Skeletal muscle satellite cell (primary cell): ENCODE data around the gene LRRC8D.
A peak's percentile ranks its signal among the peaks of the same experiment; 100 is the strongest.

Experiments
- H3K27me3 ChIP-seq: 2 replicates; pipeline ENCODE4 v1.7.0; 2013; ENCODE audit warnings: low read length; ENCODE audit not compliant: control insufficient read depth, insufficient read depth
- H3K36me3 ChIP-seq: 2 replicates; pipeline ENCODE4 v1.7.0; 2013; ENCODE audit warnings: mild to moderate bottlenecking, control low read depth, low read length; ENCODE audit not compliant: insufficient read depth
- H3K4me1 ChIP-seq: 2 replicates; pipeline ENCODE4 v1.7.0; 2013; ENCODE audit warnings: low read length; ENCODE audit not compliant: control insufficient read depth, insufficient read depth
- H3K4me2 ChIP-seq: 2 replicates; pipeline ENCODE4 v1.7.0; 2013; ENCODE audit warnings: mild to moderate bottlenecking, low read length
- H3K4me3 ChIP-seq: 2 replicates; pipeline ENCODE4 v1.7.0; 2013; ENCODE audit warnings: low read length
- H3K9ac ChIP-seq: 2 replicates; pipeline ENCODE4 v1.7.0; 2013; ENCODE audit warnings: mild to moderate bottlenecking, low read depth, low read length, moderate library complexity
- H3K9me3 ChIP-seq: replicated peaks from 2 replicates; pipeline ENCODE4 v1.7.0; 2013; ENCODE audit warnings: mild to moderate bottlenecking, control low read depth, low read length

Gene LRRC8D

DNA sequence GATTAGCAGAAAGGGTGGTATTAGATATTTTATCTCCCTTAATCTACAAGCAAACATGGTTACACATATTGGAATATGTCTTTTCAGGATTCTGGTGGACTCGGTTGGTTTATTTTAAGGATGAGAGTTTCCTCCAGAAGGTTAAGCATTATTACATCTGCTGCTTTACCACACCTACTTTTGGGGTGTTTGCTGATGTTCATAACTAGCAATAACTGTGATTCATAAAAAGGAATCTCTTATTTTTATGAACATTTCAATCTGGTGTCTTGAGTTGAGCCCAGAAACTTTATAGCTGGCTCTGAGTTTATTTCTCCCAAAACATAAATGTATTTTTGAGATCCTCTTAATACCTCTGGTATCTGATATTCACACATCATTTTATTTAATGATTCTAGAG lies 82.7 kb downstream of the LRRC8D start:
- Histone ChIP-seq H3K9me3 (no peaks in the 10 kb centered on the region), H3K27me3 (no peaks in the 10 kb centered on the region), H3K4me2 (peak overlapping the region; percentile 17), H3K9ac (peak overlapping the region; percentile 38), H3K4me3 (no peak overlapping the region), H3K4me1 (peaks cover 50% of the 10 kb centered on the region), H3K36me3 (no peaks in the 10 kb centered on the region)

DNA sequence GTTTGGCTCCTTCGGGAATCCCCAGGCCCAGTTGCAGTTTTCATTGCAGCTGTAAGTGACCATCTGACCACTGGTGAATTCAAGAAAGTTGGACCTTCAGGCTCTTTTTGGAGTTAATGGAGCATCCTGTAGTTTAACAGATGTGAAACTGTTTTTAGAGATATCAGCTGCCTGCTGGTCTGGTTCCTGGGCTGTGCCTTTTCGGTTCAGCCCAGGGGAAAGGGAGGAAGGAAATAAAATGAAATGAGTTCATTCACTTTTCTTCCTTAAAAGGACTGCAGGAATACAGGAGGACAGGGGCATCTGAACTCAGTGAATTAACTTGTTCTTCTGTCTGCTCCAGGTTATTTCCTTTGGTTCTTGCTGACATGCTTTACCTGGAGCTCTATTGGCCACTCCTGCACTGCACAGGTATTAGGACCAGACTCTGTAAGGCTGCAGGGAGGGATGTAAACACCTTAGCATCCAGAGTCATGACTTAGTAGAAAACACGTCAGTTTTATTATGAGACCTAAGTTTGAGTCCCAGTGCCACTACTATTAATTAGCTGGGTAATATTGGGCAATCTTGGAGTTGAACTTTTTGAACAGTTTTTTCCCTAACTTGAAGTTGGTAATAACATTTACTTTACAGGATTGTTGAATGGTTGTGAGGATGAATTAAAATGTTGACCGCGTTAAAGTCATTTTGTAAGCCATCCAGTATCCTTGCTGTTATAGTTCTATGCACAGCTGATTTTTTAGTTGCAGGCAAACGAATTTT lies 83.6 kb downstream of the LRRC8D start:
- peak overlapping the region; percentile 17 for H3K4me2 ChIP-seq
- no peaks in the 10 kb centered on the region for H3K9me3 ChIP-seq
- H3K9ac ChIP-seq, result peak overlapping the region; percentile 38
- no peaks in the 10 kb centered on the region for H3K36me3 ChIP-seq
- H3K4me1 ChIP-seq, result peaks cover 59% of the 10 kb centered on the region
- H3K27me3 ChIP-seq, result no peaks in the 10 kb centered on the region
- no peak overlapping the region for H3K4me3 ChIP-seq

- Histone ChIP-seq H3K36me3 (no peaks in the 10 kb centered on the region), H3K27me3 (no peaks in the 10 kb centered on the region), H3K9ac (no peak overlapping the region), H3K9me3 (no peaks in the 10 kb centered on the region), H3K4me2 (no peak overlapping the region), H3K4me3 (no peak overlapping the region), H3K4me1 (peaks cover 65% of the 10 kb centered on the region)
Observed at GRCh38 chr1:89905395-89906058, 84.7 kb downstream of the LRRC8D start.

GRCh38 chr1:89906088-89906487 lies 85.3 kb downstream of the LRRC8D start:
- H3K4me2 ChIP-seq, result peak overlapping the region; percentile 61
- H3K27me3 ChIP-seq, result no peaks in the 10 kb centered on the region
- H3K36me3 ChIP-seq, result no peaks in the 10 kb centered on the region
- no peaks in the 10 kb centered on the region for H3K9me3 ChIP-seq
- peak overlapping the region; percentile 33 for H3K9ac ChIP-seq
- peaks cover 71% of the 10 kb centered on the region for H3K4me1 ChIP-seq
- H3K4me3 ChIP-seq, result no peak overlapping the region

- H3K4me2 ChIP-seq, result peak overlapping the region; percentile 5
- H3K4me3 ChIP-seq, result no peak overlapping the region
- H3K9me3 ChIP-seq, result no peaks in the 10 kb centered on the region
- H3K36me3 ChIP-seq, result no peaks in the 10 kb centered on the region
- peaks cover 76% of the 10 kb centered on the region for H3K4me1 ChIP-seq
- H3K9ac ChIP-seq, result peak overlapping the region; percentile 9
- no peaks in the 10 kb centered on the region for H3K27me3 ChIP-seq
Observed at GRCh38 chr1:89907727-89908212, 86.9 kb downstream of the LRRC8D start.

- no peaks in the 10 kb centered on the region for H3K9me3 ChIP-seq
- H3K9ac ChIP-seq, result peak overlapping the region; percentile 43
- no peaks in the 10 kb centered on the region for H3K27me3 ChIP-seq
- H3K4me1 ChIP-seq, result peaks cover 75% of the 10 kb centered on the region
- H3K4me3 ChIP-seq, result no peak overlapping the region
- H3K4me2 ChIP-seq, result peak overlapping the region; percentile 5
- H3K36me3 ChIP-seq, result no peaks in the 10 kb centered on the region
Observed at GRCh38 chr1:89908273-89908671, 87.4 kb downstream of the LRRC8D start.

- no peaks in the 10 kb centered on the region for H3K27me3 ChIP-seq
- H3K9me3 ChIP-seq, result no peaks in the 10 kb centered on the region
- H3K9ac ChIP-seq, result peak overlapping the region; percentile 43
- H3K4me2 ChIP-seq, result peak overlapping the region; percentile 12
- no peaks in the 10 kb centered on the region for H3K36me3 ChIP-seq
- peaks cover 69% of the 10 kb centered on the region for H3K4me1 ChIP-seq
- no peak overlapping the region for H3K4me3 ChIP-seq
Observed at GRCh38 chr1:89908672-89909436, 88.0 kb downstream of the LRRC8D start.

DNA sequence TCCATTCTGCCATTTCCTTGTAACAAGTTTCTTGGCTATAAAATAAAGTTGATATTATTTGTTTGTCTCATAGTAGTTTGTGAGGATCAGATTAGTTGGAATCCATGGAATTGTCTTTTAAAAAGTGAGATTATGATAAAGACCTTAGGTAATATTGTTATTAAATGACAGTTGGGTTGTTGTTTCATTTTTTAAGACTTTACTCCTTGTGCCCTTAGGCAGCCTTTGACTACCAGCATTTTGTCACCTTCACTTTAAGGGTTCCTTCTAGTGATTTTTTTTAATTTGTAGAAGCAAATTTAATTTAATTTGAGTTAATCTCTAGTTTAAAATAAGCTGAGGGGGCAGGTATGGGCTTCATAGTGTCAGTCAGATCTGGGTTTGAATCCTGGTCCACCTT lies 89.4 kb downstream of the LRRC8D start:
- Histone ChIP-seq H3K9me3 (no peaks in the 10 kb centered on the region), H3K36me3 (no peaks in the 10 kb centered on the region), H3K9ac (peak overlapping the region; percentile 19), H3K27me3 (no peaks in the 10 kb centered on the region), H3K4me1 (peaks cover 58% of the 10 kb centered on the region), H3K4me2 (no peak overlapping the region), H3K4me3 (no peak overlapping the region)

DNA sequence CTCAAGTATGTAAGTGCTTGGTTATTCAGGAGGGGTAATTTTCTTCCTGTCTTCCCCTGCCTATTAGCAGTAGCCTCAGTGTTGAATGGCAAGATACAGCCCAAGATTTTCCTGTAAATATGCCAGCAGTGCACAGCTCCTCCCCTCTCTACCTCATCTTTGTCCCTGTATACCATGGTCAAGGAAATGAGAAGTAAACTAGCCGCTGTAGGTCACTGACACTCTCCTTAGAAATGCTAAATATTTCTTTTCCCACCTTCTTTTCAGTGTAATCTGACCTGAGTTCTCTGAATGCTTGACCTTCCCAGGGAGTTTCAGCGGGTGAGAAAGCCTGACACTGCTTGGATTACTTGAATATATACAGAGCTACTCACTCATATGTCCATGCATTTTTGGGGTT lies 89.9 kb downstream of the LRRC8D start:
- no peaks in the 10 kb centered on the region for H3K36me3 ChIP-seq

GRCh38 chr1:89911191-89911991 lies 90.6 kb downstream of the LRRC8D start:
- Histone ChIP-seq H3K4me1 (peaks cover 47% of the 10 kb centered on the region), H3K27me3 (no peaks in the 10 kb centered on the region), H3K9ac (no peak overlapping the region), H3K4me3 (no peak overlapping the region), H3K9me3 (no peaks in the 10 kb centered on the region), H3K36me3 (no peaks in the 10 kb centered on the region), H3K4me2 (no peak overlapping the region)

More for the DNA sequence above, 89.9 kb downstream of the LRRC8D start:
- no peak overlapping the region for H3K4me2 ChIP-seq
- H3K27me3 ChIP-seq, result no peaks in the 10 kb centered on the region
- H3K9me3 ChIP-seq, result no peaks in the 10 kb centered on the region
- H3K4me1 ChIP-seq, result peaks cover 53% of the 10 kb centered on the region
- H3K9ac ChIP-seq, result peak overlapping the region; percentile 19
- H3K4me3 ChIP-seq, result no peak overlapping the region

GRCh38 chr1:89912073-89912472 lies 91.2 kb downstream of the LRRC8D start:
- no peak overlapping the region for H3K4me2 ChIP-seq
- H3K4me1 ChIP-seq, result peaks cover 40% of the 10 kb centered on the region
- H3K9me3 ChIP-seq, result no peaks in the 10 kb centered on the region
- H3K27me3 ChIP-seq, result no peaks in the 10 kb centered on the region
- H3K36me3 ChIP-seq, result no peaks in the 10 kb centered on the region
- H3K4me3 ChIP-seq, result no peak overlapping the region
- H3K9ac ChIP-seq, result no peak overlapping the region
